Mucosa of descending colon (tissue), 3 donors: Measurements from ENCODE around the gene ADAM15. TPM values are rescaled to one million over a fixed set of nuclear protein-coding genes. Genes with fewer than 3 reads are reported as not detected.
A peak's percentile ranks its signal among the peaks of the same experiment; 100 is the strongest.

ENCODE experiments used
- ATAC-seq: fragments of 200-7000 bp; cut with Tn5 transposase; one replicate; pipeline ENCODE4 v1.9.1; 2020; ENCODE audit warnings: mild to moderate bottlenecking, moderate library complexity
- DNase-seq, 3 donors: peaks; one replicate each; pipeline ENCODE4 v3.0.0-alpha.2; 2020
- H3K36me3 ChIP-seq: fragments of 200-600 bp; one replicate; pipeline ENCODE4 v1.8.0; 2021; ENCODE audit warnings: low read depth, mild to moderate bottlenecking
- H3K4me1 ChIP-seq: fragments of 200-600 bp; one replicate; pipeline ENCODE4 v1.8.0; 2021; ENCODE audit warnings: low read depth, mild to moderate bottlenecking
- H3K4me3 ChIP-seq: fragments of 200-600 bp; one replicate; pipeline ENCODE4 v1.8.0; 2021; ENCODE audit warnings: mild to moderate bottlenecking
- H3K9me3 ChIP-seq: fragments of 200-600 bp; one replicate; pipeline ENCODE4 v1.8.0; 2021; ENCODE audit warnings: mild to moderate bottlenecking
- CTCF ChIP-seq: fragments of 200-600 bp; IDR thresholded peaks from one replicate; pipeline ENCODE4 v1.8.0; 2022; ENCODE audit warnings: antibody characterized with exemption, mild to moderate bottlenecking
- intact Hi-C, 2 donors: fragments of 100-400 bp; cut with DNase I in 1 of 2; cut with micrococcal nuclease in 1 of 2; formaldehyde crosslinking; loops; one replicate each; pipeline versions ENCODE4 v1.11.0 to v1.11.1; 2022; cut with DNase I, micrococcal nuclease
- total RNA-seq, 3 donors: library from RNA; stranded (reverse); fragmentation: NEBNext Ultra II Directional in 2 of 3; extraction: Animal tissue kit (Norgen Biotek cat#: 25700) in 2 of 3; gene quantifications; one replicate each; pipeline versions ENCODE4 v1.2.1 to v1.2.4, GENCODE V29; 2021 to 2023
- donor health status: DM: no; HTN: no; CAD: no; lungs with moderate emphysema.
- donor health status: DM: no; HTN: no; CAD: no.
- donor health status: DM: no; HTN: yes; CAD: no.

Gene ADAM15
- total RNA-seq, 3 donors from 2014 or later, result 71.8 to 148 (median 79.7) TPM

DNA sequence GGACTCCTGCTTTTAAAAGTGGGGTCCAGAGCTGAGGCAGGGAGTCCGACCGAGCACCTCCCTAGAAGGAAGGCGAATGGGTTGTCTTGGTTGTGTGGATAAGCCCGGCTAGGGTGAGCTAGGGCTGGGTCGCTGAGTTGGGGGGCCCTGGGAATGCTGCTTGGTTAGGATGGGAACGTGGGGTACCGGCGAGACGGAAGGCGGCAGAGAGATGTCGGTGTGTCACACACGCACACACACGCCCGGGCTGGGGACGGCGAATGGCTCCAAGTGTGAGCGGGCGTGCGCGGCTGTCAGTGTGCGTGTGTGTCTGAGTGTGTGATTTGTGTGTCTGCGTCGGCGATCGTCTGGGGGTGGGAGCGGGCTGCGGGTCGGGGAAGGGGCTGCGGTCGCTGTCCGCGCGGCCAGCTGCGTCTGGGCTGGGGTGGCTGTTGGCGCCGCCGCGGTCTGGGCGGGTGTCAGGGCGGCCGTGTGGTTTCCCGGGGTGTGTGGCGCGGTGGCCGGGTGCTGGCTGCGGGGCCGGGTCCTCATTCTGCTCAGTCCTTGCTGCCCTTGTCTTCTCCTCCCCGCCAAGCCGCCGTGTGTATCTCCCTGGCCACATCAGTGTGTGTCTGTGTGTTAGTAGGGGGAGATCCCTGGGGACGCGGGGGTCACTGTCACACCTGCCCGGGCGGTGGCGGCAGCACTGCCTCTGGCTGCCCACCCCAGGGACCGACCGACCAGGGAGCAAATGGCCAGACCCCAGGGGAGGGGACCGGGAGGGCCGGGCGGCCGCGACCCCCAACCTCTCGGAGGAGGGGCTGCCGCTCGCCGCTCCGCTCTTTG is 28.6 kb downstream of the ADAM15 start:
- no peak for ATAC-seq
- TF ChIP-seq CTCF, result no peak
- Histone ChIP-seq H3K4me3 (no peak overlapping the region), H3K9me3 (no peaks in the 10 kb centered on the region), H3K4me1 (peaks cover 58% of the 10 kb centered on the region), H3K36me3 (no peaks in the 10 kb centered on the region)
- intact Hi-C loops, result no loop called here
- peak; percentile 41 to 62 (median 59) for DNase-seq

GRCh38 chr1:155080312-155081228 is 29.5 kb downstream of the ADAM15 start:
- Histone ChIP-seq H3K36me3 (no peaks in the 10 kb centered on the region), H3K4me1 (peaks cover 59% of the 10 kb centered on the region), H3K4me3 (no peak overlapping the region), H3K9me3 (no peaks in the 10 kb centered on the region)
- intact Hi-C loops, result no loop called here
- TF ChIP-seq CTCF, result no peak
- DNase-seq (peak; percentile 71 to 73 (median 71)), ATAC-seq (no peak)

DNA sequence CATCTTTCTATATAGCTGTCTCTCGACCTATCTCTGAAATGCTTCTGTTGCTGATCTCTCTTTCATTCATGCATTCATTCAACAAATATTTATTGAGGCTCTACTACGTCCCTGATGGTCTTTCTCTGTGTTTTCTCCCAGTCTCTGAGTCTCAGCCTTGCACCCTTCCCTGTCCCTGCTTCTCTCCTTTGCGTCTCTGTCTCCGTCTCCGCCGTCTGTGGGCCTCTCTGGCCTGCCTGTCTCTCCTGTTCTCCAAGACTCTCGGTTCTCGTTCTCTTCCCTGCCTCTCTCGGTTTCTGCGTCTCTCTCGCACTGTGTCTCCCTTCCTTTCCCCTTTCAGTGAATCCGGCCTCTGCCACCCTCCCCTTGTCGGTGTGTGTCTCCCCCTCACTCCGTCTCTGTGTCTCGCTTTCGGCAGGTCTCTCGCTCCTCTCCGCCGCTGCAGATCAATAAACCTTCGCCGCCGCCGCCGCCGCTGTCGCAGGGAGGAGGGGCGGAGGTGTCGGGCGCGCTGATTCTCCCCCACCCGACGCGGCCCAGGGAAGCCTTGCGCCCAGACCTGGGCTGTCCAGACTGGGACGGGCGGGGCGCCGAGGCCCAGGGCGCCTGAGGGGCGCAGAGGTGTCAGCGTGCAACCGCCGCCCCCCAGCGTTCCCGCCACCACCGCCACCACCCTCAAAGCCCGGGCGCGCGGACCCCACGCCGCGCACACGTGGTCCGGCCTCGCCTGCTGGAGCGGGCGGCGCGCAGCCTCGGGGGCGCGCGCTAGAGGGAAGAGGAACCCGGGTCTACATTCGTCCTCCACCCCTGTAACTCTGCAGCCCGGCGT is 30.6 kb downstream of the ADAM15 start:
- no peaks in the 10 kb centered on the region for H3K9me3 ChIP-seq
- H3K4me1 ChIP-seq, result peaks cover 67% of the 10 kb centered on the region
- peak; percentile 55 to 73 (median 58) for DNase-seq
- H3K36me3 ChIP-seq, result no peaks in the 10 kb centered on the region
- intact Hi-C loops, result no loop called here
- TF ChIP-seq CTCF, result no peak
- ATAC-seq, result no peak
- no peak overlapping the region for H3K4me3 ChIP-seq

GRCh38 chr1:155082301-155083051 is 31.4 kb downstream of the ADAM15 start:
- H3K9me3 ChIP-seq, result no peaks in the 10 kb centered on the region
- TF ChIP-seq CTCF, result no peak
- ATAC-seq, result peak; percentile 10
- H3K4me3 ChIP-seq, result no peak overlapping the region
- H3K36me3 ChIP-seq, result no peaks in the 10 kb centered on the region
- intact Hi-C loops, result no loop called here
- H3K4me1 ChIP-seq, result peaks cover 67% of the 10 kb centered on the region
- peak; percentile 68 to 82 (median 78) for DNase-seq
